ENCODE results near the gene GPRASP1.
"Not testable (repeated sequence)": the region's sequence is repeated elsewhere in the genome, so short reads cannot be mapped to it uniquely, and the experiment has no call there.

GPRASP1 gene

DNA sequence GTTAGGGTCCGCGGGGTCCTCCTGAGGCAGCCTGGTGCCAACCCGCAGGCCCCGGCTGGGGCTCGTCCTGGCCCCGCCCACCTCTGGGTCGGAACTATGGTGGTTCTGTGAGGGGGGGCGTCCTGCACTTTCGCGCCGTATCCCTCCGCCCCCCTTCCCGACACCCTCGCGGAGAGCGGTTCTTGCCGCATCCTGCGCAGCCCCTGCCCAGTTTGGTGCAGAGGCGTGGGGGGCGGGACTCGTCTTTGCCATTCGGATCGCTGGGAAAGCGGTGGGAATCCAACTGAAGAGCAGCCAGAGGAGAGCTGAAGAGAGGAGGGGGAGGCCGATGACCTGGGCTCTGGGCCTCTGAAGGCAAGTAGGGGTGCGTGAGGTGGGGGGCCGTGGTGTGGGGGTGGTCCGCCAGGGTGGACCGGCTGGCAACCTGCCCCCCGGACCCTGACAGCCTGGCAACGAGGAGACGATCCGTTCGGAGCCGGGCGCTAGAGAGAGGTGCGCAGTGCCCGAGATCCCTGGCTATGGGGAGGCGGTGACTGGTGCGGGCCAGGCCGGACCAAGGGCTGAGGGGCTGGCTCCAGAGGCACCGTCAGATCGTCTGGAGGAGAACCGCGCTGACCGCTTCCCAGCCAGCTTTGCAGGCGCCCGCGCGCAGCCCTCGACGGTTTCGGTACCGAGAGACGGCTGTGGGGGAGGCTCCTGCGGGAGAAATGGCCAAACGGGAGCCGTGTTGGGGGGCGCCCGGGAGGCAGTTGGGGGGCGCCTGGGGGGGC is at the start of gene GPRASP1:
TSS of gene GPRASP1 (plus strand) at position 242 of the 770 bp plus-strand sequence. CDS start 2,431 bp downstream, outside the sequence.
- no peak for DNase-seq

DNA sequence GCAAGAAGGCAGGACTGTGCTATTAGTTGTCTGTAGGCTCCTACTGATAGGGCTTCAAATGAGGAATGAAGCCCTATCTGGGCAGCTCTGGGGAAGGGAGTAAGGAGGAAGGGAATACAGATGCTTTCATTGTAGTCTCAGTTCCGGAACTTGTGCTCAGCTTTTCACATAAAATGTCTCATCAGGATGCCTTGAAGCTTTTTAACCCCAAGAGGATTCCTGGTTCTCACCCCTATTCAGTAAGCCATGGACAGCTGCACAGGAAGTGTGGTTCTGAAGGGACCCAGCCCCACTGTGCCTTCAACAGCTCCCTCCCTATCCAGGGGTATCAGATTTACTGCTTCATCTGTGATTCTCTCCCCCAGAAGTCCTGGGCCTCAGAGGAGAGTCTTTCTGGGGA is 47.0 kb upstream of the GPRASP1 start:
- no peak for DNase-seq

- DNase-seq: no peak
Observed at GRCh38 chrX:102606115-102606514, 45.2 kb upstream of the GPRASP1 start.

DNA sequence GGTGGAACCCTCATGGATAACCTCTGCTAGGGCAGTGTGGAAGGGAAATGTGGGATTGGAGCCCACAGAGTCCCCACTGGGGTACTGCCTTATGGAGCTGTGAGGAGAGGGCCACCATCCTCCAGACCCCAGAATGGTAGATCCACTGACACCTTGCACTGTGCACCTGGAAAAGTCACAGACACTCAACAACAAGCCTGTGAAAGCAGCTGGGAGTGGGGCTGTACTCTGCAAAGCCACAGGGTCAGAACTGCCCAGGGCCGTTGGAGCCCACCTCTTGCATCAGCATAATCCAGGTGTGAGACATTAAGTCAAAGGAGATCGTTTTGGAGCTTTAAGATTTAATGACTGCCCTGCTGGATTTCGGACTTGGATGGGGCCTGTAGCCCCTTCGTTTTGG is 40.4 kb upstream of the GPRASP1 start:
- no peak for DNase-seq

- DNase-seq: no peak
Observed at GRCh38 chrX:102624105-102624504, 27.2 kb upstream of the GPRASP1 start.

- no peak for DNase-seq
Observed at GRCh38 chrX:102627640-102628039, 23.6 kb upstream of the GPRASP1 start.

- no peak for DNase-seq
Observed at GRCh38 chrX:102637561-102637960, 13.7 kb upstream of the GPRASP1 start.

- DNase-seq: no peak
Observed at GRCh38 chrX:102650903-102651241, 411 bp upstream of the GPRASP1 start.

DNA sequence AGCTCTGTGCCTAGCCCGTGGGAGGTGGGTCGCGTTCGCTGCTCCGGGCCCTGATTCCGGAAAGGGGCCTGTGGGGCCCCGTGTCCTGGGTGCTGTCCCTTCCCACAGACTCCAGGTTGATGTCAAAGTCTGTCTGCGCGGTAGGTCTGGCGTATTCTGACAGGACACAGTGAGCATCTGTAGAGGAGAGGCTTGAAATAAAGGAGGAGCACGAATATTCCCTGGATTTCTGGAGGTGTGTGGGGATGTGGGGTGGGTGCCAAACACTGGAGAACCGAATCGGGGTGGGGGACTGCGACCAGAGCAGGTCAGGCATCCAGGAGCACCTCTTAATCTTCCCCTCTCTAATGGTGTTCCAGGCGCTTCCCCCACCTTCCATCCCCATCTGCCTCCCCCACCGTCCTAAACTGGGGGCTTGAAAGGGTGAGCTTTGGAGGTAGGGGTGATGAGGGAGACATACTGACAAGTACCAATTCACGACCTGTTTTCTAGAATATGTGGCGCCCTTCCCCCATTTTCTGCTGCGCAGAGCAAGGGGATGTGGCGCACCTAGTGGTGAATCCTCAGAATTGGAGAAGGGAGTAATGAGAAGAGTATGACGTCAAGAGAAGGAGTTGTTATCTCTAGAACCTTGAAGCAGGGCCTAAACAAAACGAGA is 877 bp downstream of the GPRASP1 start:
- peak; percentile 56 for DNase-seq

GRCh38 chrX:102654696-102655095 is 3.4 kb downstream of the GPRASP1 start:
- DNase-seq: no peak

DNA sequence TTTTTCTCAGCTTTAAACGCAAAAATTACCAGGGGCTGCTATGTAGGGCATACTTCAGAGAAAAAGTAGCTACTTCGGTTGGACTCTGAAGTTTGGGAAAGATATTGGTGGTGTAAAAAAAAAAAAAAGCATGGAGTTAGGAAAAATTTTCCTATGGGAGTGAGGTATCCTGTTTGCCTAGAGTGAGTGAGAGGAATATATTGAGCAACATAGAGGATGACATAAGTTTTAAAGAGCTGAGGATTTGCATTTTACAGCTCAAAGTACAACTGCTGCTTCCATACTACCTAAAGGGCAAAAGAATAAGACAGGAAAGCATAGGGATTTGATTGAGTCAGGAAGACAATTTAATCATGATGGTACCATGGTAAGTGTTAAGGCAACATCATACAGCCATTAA is 7.3 kb downstream of the GPRASP1 start:
- no peak for DNase-seq

GRCh38 chrX:102659790-102660757 is 8.8 kb downstream of the GPRASP1 start:
- peak; percentile 74 for DNase-seq

GRCh38 chrX:102663820-102664219 is 12.5 kb downstream of the GPRASP1 start:
- not testable (repeated sequence) for DNase-seq

- not testable (repeated sequence) for DNase-seq
Observed at GRCh38 chrX:102667034-102667433, 15.8 kb downstream of the GPRASP1 start.

GRCh38 chrX:102669526-102669925 is 18.2 kb downstream of the GPRASP1 start:
- no peak for DNase-seq

GRCh38 chrX:102672856-102673255 is 21.6 kb downstream of the GPRASP1 start:
- no peak for DNase-seq

- not testable (repeated sequence) for DNase-seq
Observed at GRCh38 chrX:102677479-102677878, 26.2 kb downstream of the GPRASP1 start.

GRCh38 chrX:102684772-102685520 is 33.7 kb downstream of the GPRASP1 start:
- DNase-seq: no peak

GRCh38 chrX:102694749-102695148 is 43.5 kb downstream of the GPRASP1 start:
- no peak for DNase-seq

GRCh38 chrX:102696306-102696705 is 45.0 kb downstream of the GPRASP1 start:
- DNase-seq: no peak

- DNase-seq: no peak
Observed at GRCh38 chrX:102697494-102697893, 46.2 kb downstream of the GPRASP1 start.

Measured in hematopoietic multipotent progenitor cell treated with erythropoietin and hydrocortisone succinate and interleukin-3 and kit ligand, for 8 days (in vitro differentiated cells).